ENCODE data around the gene TMEM127. TPM values are rescaled to one million over a fixed set of nuclear protein-coding genes. Genes with fewer than 3 reads are reported as not detected.
"Not testable (repeated sequence)": the region's sequence is repeated elsewhere in the genome, so short reads cannot be mapped to it uniquely, and the experiment has no call there.

The TMEM127 gene
- polyA plus RNA-seq, 6 donors from 2014 or later = 37.8 to 52.0 (median 40.1) TPM

GRCh38 chr2:96225016-96225533, 40.7 kb downstream of the TMEM127 start:
- H3K4me1 Mint-ChIP-seq = peaks cover 12 to 21% (median 21%) of the 10 kb centered on the region in 3 donors
- peak; percentile 97 for ATAC-seq (ENCODE audit: low read depth in 2 of 2)
- H3K9me3 Mint-ChIP-seq = no peaks in the 10 kb centered on the region
- peak; percentile 33 for DNase-seq
- H3K27ac Mint-ChIP-seq = peak overlapping the region; percentile 46 to 89 (median 82)
- H3K4me3 Mint-ChIP-seq = peak overlapping the region in 4 of 8 donors; percentile 8 to 55 (median 46)
- H3K36me3 Mint-ChIP-seq = no peaks in the 10 kb centered on the region
- no peaks in the 10 kb centered on the region for H3K27me3 Mint-ChIP-seq

- not testable (repeated sequence) for H3K36me3 Mint-ChIP-seq; H3K4me3 Mint-ChIP-seq; DNase-seq; ATAC-seq (ENCODE audit: low read depth in 2 of 2); H3K27me3 Mint-ChIP-seq; H3K9me3 Mint-ChIP-seq; H3K27ac Mint-ChIP-seq
- peaks cover 12 to 27% (median 21%) of the 10 kb centered on the region in 3 donors for H3K4me1 Mint-ChIP-seq
Observed at GRCh38 chr2:96221106-96221505, 44.7 kb downstream of the TMEM127 start.

GRCh38 chr2:96219959-96220358, 45.8 kb downstream of the TMEM127 start:
- H3K27me3 Mint-ChIP-seq; DNase-seq; ATAC-seq (ENCODE audit: low read depth in 2 of 2); H3K36me3 Mint-ChIP-seq; H3K9me3 Mint-ChIP-seq; H3K27ac Mint-ChIP-seq; H3K4me3 Mint-ChIP-seq: not testable (repeated sequence)
- peaks cover 8 to 26% (median 22%) of the 10 kb centered on the region in 3 donors for H3K4me1 Mint-ChIP-seq

- Mint-ChIP-seq H3K36me3 (no peaks in the 10 kb centered on the region), H3K4me1 (peaks cover 7 to 23% (median 18%) of the 10 kb centered on the region in 3 donors), H3K9me3 (no peaks in the 10 kb centered on the region), H3K27me3 (no peaks in the 10 kb centered on the region), H3K27ac (no peak overlapping the region), H3K4me3 (no peak overlapping the region)
- no peak for DNase-seq
- no peak for ATAC-seq (ENCODE audit: low read depth in 2 of 2)
Observed at GRCh38 chr2:96218508-96219131, 47.2 kb downstream of the TMEM127 start.

- Mint-ChIP-seq H3K9me3 (no peaks in the 10 kb centered on the region), H3K4me3 (peak overlapping the region in 1 of 8 donors; percentile 32), H3K27ac (no peak overlapping the region)
Observed at GRCh38 chr2:96214554-96214953, 51.2 kb downstream of the TMEM127 start.

GRCh38 chr2:96213379-96213778, 52.4 kb downstream of the TMEM127 start:
- no peak for ATAC-seq (ENCODE audit: low read depth in 2 of 2)
- H3K27ac Mint-ChIP-seq = peak overlapping the region in 1 of 6 donors; percentile 84
- no peaks in the 10 kb centered on the region for H3K27me3 Mint-ChIP-seq
- no peak for DNase-seq
- H3K4me3 Mint-ChIP-seq = no peak overlapping the region
- no peaks in the 10 kb centered on the region for H3K36me3 Mint-ChIP-seq
- H3K9me3 Mint-ChIP-seq = no peaks in the 10 kb centered on the region
- H3K4me1 Mint-ChIP-seq = peaks cover 7 to 28% (median 20%) of the 10 kb centered on the region in 3 donors

More at GRCh38 chr2:96214554-96214953, 51.2 kb downstream of the TMEM127 start:
- no peak for DNase-seq
- H3K27me3 Mint-ChIP-seq = no peaks in the 10 kb centered on the region
- peaks cover 7 to 20% (median 20%) of the 10 kb centered on the region in 3 donors for H3K4me1 Mint-ChIP-seq
- H3K36me3 Mint-ChIP-seq = no peaks in the 10 kb centered on the region
- no peak for ATAC-seq (ENCODE audit: low read depth in 2 of 2)

- no peak for DNase-seq
- Mint-ChIP-seq H3K4me1 (peaks cover 11 to 33% (median 20%) of the 10 kb centered on the region in 3 donors), H3K27ac (peak overlapping the region in 1 of 6 donors; percentile 42), H3K9me3 (no peaks in the 10 kb centered on the region), H3K27me3 (no peaks in the 10 kb centered on the region), H3K36me3 (peaks cover 0 to 5% of the 10 kb centered on the region in 2 donors), H3K4me3 (peak overlapping the region in 1 of 8 donors; percentile 25)
- ATAC-seq (ENCODE audit: low read depth in 2 of 2) = no peak
Observed at GRCh38 chr2:96212339-96212738, 53.5 kb downstream of the TMEM127 start.

- Mint-ChIP-seq H3K27ac (peak overlapping the region in 2 of 6 donors; percentile 15 to 89), H3K4me1 (peaks cover 21 to 44% (median 29%) of the 10 kb centered on the region in 3 donors), H3K4me3 (peak overlapping the region; percentile 86 to 98 (median 94)), H3K9me3 (no peaks in the 10 kb centered on the region), H3K27me3 (no peaks in the 10 kb centered on the region), H3K36me3 (peaks cover 0 to 5% of the 10 kb centered on the region in 2 donors)
- ATAC-seq (ENCODE audit: low read depth in 2 of 2) (no peak), DNase-seq (no peak)
Observed at GRCh38 chr2:96209729-96210085, 56.1 kb downstream of the TMEM127 start.

GRCh38 chr2:96209011-96209728, 56.6 kb downstream of the TMEM127 start:
- Mint-ChIP-seq H3K36me3 (peaks cover 0 to 5% of the 10 kb centered on the region in 2 donors), H3K9me3 (no peaks in the 10 kb centered on the region), H3K4me3 (peak overlapping the region; percentile 86 to 98 (median 94)), H3K4me1 (peaks cover 21 to 47% (median 33%) of the 10 kb centered on the region in 3 donors), H3K27me3 (no peaks in the 10 kb centered on the region), H3K27ac (peak overlapping the region; percentile 49 to 93 (median 88))
- ATAC-seq (ENCODE audit: low read depth in 2 of 2) (no peak), DNase-seq (no peak)

- ATAC-seq (ENCODE audit: low read depth in 2 of 2) (peak; percentile 84 to 85), DNase-seq (peak; percentile 96)
- Mint-ChIP-seq H3K36me3 (peaks cover 0 to 5% of the 10 kb centered on the region in 2 donors), H3K4me3 (peak within 1 kb of the TSS; percentile 86 to 98 (median 94)), H3K4me1 (peaks cover 26 to 55% (median 41%) of the 10 kb centered on the region in 3 donors), H3K27ac (peak within 1 kb of the TSS; percentile 90 to 95 (median 92)), H3K27me3 (no peaks in the 10 kb centered on the region), H3K9me3 (no peaks in the 10 kb centered on the region)
Observed at GRCh38 chr2:96208143-96209010, 57.4 kb downstream of the TMEM127 start, which contains the start of gene STARD7. TSS of gene STARD7 (minus strand) at chr2:96208827. CDS start at chr2:96208434, 393 bp downstream.

- Mint-ChIP-seq H3K36me3 (peaks cover 0 to 5% of the 10 kb centered on the region in 2 donors), H3K4me3 (peak overlapping the region; percentile 86 to 98 (median 94)), H3K4me1 (peaks cover 33 to 61% (median 47%) of the 10 kb centered on the region in 3 donors), H3K9me3 (no peaks in the 10 kb centered on the region), H3K27ac (peak overlapping the region; percentile 90 to 95 (median 92)), H3K27me3 (no peaks in the 10 kb centered on the region)
- no peak for DNase-seq
- ATAC-seq (ENCODE audit: low read depth in 2 of 2) = peak; percentile 8 to 9
Observed at GRCh38 chr2:96207774-96208142, 58.0 kb downstream of the TMEM127 start.

GRCh38 chr2:96207073-96207773, 58.6 kb downstream of the TMEM127 start:
- H3K9me3 Mint-ChIP-seq = no peaks in the 10 kb centered on the region
- H3K4me1 Mint-ChIP-seq = peaks cover 33 to 66% (median 47%) of the 10 kb centered on the region in 3 donors
- H3K27me3 Mint-ChIP-seq = no peaks in the 10 kb centered on the region
- H3K4me3 Mint-ChIP-seq = peak overlapping the region; percentile 86 to 98 (median 94)
- DNase-seq (no peak), ATAC-seq (ENCODE audit: low read depth in 2 of 2) (no peak)
- H3K36me3 Mint-ChIP-seq = peaks cover 0 to 5% of the 10 kb centered on the region in 2 donors
- H3K27ac Mint-ChIP-seq = peak overlapping the region; percentile 90 to 95 (median 92)
